Measurements from ENCODE around the gene PKIG. TPM values are rescaled to one million over a fixed set of nuclear protein-coding genes. Genes with fewer than 3 reads are reported as not detected.
"Not testable (repeated sequence)": the region's sequence is repeated elsewhere in the genome, so short reads cannot be mapped to it uniquely, and the experiment has no call there.

Gene PKIG
- total RNA-seq, 4 donors from 2014 or later: 305 to 398 (median 357) TPM

- Histone ChIP-seq H3K27ac (replicated peaks in 1 of 4) (peak overlapping the region; percentile 84 to 89 (median 87)), H3K4me3 (peak overlapping the region; percentile 50 to 56 (median 52)), H3K27me3 (no peaks in the 10 kb centered on the region), H3K9me3 (peaks cover 0 to 3% (median 0%) of the 10 kb centered on the region in 4 donors), H3K4me1 (peaks cover 51 to 96% (median 89%) of the 10 kb centered on the region in 4 donors), H3K36me3 (peaks cover 0 to 9% (median 5%) of the 10 kb centered on the region in 4 donors)
- no peak for DNase-seq (ENCODE audit: extremely low spot score)
- WGBS: 85% methylated on average over 6 of the region's 6 CpGs
- peak in 1 of 2 donors; percentile 21 for TF ChIP-seq POLR2AphosphoS5 (IDR thresholded peaks at IDR 0.05)
- TF ChIP-seq, protein P1, sequence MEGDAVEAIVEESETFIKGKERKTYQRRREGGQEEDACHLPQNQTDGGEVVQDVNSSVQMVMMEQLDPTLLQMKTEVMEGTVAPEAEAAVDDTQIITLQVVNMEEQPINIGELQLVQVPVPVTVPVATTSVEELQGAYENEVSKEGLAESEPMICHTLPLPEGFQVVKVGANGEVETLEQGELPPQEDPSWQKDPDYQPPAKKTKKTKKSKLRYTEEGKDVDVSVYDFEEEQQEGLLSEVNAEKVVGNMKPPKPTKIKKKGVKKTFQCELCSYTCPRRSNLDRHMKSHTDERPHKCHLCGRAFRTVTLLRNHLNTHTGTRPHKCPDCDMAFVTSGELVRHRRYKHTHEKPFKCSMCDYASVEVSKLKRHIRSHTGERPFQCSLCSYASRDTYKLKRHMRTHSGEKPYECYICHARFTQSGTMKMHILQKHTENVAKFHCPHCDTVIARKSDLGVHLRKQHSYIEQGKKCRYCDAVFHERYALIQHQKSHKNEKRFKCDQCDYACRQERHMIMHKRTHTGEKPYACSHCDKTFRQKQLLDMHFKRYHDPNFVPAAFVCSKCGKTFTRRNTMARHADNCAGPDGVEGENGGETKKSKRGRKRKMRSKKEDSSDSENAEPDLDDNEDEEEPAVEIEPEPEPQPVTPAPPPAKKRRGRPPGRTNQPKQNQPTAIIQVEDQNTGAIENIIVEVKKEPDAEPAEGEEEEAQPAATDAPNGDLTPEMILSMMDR (IDR thresholded peaks at IDR 0.05): no peak
- intact Hi-C loops (cut with DNase I): no loop called here
Observed at GRCh38 chr20:44585057-44585963, 2.9 kb downstream of the PKIG start.

DNA sequence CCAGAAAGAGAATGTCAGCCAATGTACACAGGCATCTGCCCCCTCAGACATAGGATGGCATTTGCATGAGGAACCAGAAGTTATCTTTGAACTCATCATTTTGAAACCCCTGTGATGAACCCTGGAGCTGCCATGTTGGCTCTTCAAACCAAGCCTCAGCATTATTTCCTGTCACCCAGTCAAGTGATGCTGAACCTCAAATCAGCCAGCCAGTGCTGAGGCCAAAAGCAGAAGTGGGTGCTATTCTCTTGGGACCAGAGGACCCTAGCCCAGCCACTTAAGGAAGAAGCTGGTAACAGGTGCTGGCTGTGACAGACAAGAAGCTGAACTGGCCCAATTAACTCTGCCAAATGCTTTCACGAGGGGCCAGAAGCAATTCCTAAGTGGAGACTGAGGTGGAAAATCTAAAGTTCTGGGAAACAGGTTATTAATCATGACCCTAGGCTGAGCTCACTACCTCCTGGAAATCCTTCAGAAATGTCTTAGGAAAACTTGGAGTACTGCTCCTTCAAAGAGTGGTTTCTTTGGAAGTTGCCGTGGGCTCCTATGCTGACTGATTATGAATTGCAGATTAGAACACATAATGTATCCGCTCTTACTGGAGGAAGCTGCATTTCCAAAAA, 4.0 kb downstream of the PKIG start:
- peak overlapping the region; percentile 84 to 89 (median 87) for H3K27ac ChIP-seq (replicated peaks in 1 of 4)
- peaks cover 45 to 95% (median 83%) of the 10 kb centered on the region in 4 donors for H3K4me1 ChIP-seq
- no peak for DNase-seq (ENCODE audit: extremely low spot score)
- H3K36me3 ChIP-seq: peaks cover 11 to 20% (median 16%) of the 10 kb centered on the region in 4 donors
- no peaks in the 10 kb centered on the region for H3K27me3 ChIP-seq
- no peak for TF ChIP-seq EP300 (IDR thresholded peaks at IDR 0.05)
- TF ChIP-seq, protein P1 (IDR thresholded peaks at IDR 0.05): no peak
- TF ChIP-seq POLR2A (IDR thresholded peaks at IDR 0.05; ENCODE audit: low read depth): no peak
- no peak for TF ChIP-seq POLR2AphosphoS5 (IDR thresholded peaks at IDR 0.05)
- intact Hi-C loops (cut with DNase I): no loop called here
- peaks cover 0 to 3% (median 0%) of the 10 kb centered on the region in 4 donors for H3K9me3 ChIP-seq
- peak overlapping the region in 2 of 4 donors; percentile 4 to 24 for H3K4me3 ChIP-seq
- WGBS: 67% methylated on average over 2 of the region's 3 CpGs

GRCh38 chr20:44587035-44587980, 4.9 kb downstream of the PKIG start:
- Histone ChIP-seq H3K9me3 (peaks cover 0 to 3% (median 0%) of the 10 kb centered on the region in 4 donors), H3K27ac (replicated peaks in 1 of 4) (peak overlapping the region; percentile 84 to 89 (median 87)), H3K4me3 (peak overlapping the region in 3 of 4 donors; percentile 4 to 24 (median 6)), H3K4me1 (peaks cover 37 to 95% (median 82%) of the 10 kb centered on the region in 4 donors), H3K27me3 (no peaks in the 10 kb centered on the region), H3K36me3 (peaks cover 11 to 29% (median 24%) of the 10 kb centered on the region in 4 donors)
- TF ChIP-seq POLR2A (IDR thresholded peaks at IDR 0.05; ENCODE audit: low read depth) (no peak), EP300 (IDR thresholded peaks at IDR 0.05) (no peak), POLR2AphosphoS5 (IDR thresholded peaks at IDR 0.05) (peak in 1 of 2 donors; percentile 31)
- TF ChIP-seq, protein P1 (IDR thresholded peaks at IDR 0.05): no peak
- 68% methylated on average over 9 of the region's 10 CpGs for WGBS
- no peak for DNase-seq (ENCODE audit: extremely low spot score)
- intact Hi-C loops (cut with DNase I): no loop called here

DNA sequence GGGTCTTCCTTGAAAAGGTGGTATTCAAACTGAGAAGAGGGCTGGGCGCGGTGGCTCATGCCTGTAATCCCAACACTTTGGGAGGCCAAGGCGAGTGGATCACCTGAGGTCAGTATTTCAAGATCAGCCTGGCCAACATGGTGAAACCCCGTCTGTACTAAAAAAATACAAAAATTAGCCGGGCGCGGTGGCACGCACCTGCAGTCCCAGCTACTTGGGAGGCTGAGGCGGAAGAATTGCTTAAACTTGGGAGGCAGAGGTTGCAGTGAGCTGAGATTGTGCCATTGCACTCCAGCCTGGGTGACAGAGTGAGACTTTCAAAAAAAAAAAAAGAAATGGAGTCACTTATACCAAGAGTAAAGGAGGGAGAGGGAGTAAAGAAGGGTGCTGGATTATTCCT, 5.9 kb downstream of the PKIG start:
- DNase-seq (ENCODE audit: extremely low spot score); H3K9me3 ChIP-seq; intact Hi-C loops (cut with DNase I); H3K4me3 ChIP-seq; H3K27me3 ChIP-seq: not testable (repeated sequence)
- H3K36me3 ChIP-seq: peaks cover 11 to 34% (median 27%) of the 10 kb centered on the region in 4 donors
- peaks cover 38 to 98% (median 78%) of the 10 kb centered on the region in 4 donors for H3K4me1 ChIP-seq
- peak overlapping the region in 2 of 4 donors; percentile 88 to 89 for H3K27ac ChIP-seq (replicated peaks in 1 of 4)
- whole genome bisulfite sequencing: 94% methylated on average over 9 of the region's 9 CpGs

Data from esophagus muscularis mucosa (tissue), 4 donors.